Effector memory CD4-positive, alpha-beta T cell (primary cell): ENCODE results near the gene SH3PXD2A.

ENCODE experiments used
- DNase-seq, 3 donors: peaks; one replicate each; pipeline ENCODE4 v3.0.0-alpha.2; 2020
- H3K27ac ChIP-seq: 2 replicates; pipeline ENCODE4 v1.7.0; 2013; ENCODE audit warnings: mild to moderate bottlenecking, low read length, moderate library complexity; ENCODE audit not compliant: insufficient read depth, poor library complexity, severe bottlenecking
- H3K27me3 ChIP-seq: replicated peaks from 2 replicates; pipeline ENCODE4 v1.7.0; 2013; ENCODE audit warnings: mild to moderate bottlenecking, low read length; ENCODE audit not compliant: insufficient read depth, control insufficient read depth, poor library complexity, severe bottlenecking
- H3K36me3 ChIP-seq: 2 replicates; pipeline ENCODE4 v1.7.0; 2013; ENCODE audit warnings: mild to moderate bottlenecking, low read length, moderate library complexity; ENCODE audit not compliant: control insufficient read depth, insufficient read depth
- H3K4me1 ChIP-seq: 2 replicates; pipeline ENCODE4 v1.7.0; 2013; ENCODE audit warnings: low read length, mild to moderate bottlenecking; ENCODE audit not compliant: control insufficient read depth, insufficient read depth, poor library complexity, severe bottlenecking
- H3K4me3 ChIP-seq: 2 replicates; pipeline ENCODE4 v1.7.0; 2013; ENCODE audit warnings: low read length, low read depth, mild to moderate bottlenecking; ENCODE audit not compliant: insufficient read depth, poor library complexity, severe bottlenecking
- H3K9me3 ChIP-seq: 2 replicates; pipeline ENCODE4 v1.7.0; 2013; ENCODE audit warnings: mild to moderate bottlenecking, low read length, moderate library complexity; ENCODE audit not compliant: control insufficient read depth

Gene SH3PXD2A

DNA sequence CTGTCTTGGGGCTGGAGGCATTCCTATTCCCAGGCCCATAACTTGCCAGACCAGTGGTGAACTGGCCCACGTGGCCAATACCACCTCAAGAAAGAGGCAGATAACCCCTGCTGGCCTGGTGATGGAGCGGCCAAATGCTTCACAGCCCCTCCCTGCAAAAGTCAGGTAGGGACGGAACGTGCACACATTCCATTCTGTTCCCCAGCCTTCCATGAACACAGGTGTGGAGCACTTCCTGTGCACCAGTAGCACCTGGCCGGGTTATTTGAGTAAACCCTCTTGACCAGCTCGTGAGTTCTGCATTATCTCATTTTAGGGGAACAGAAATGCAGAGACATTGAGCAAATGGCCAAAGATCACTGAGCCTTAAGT is 134.4 kb downstream of the SH3PXD2A start:
- DNase-seq = no peak
- Histone ChIP-seq H3K4me1 (no peaks in the 10 kb centered on the region), H3K27ac (no peak overlapping the region), H3K4me3 (no peak overlapping the region), H3K36me3 (no peaks in the 10 kb centered on the region), H3K27me3 (no peaks in the 10 kb centered on the region), H3K9me3 (no peaks in the 10 kb centered on the region)

DNA sequence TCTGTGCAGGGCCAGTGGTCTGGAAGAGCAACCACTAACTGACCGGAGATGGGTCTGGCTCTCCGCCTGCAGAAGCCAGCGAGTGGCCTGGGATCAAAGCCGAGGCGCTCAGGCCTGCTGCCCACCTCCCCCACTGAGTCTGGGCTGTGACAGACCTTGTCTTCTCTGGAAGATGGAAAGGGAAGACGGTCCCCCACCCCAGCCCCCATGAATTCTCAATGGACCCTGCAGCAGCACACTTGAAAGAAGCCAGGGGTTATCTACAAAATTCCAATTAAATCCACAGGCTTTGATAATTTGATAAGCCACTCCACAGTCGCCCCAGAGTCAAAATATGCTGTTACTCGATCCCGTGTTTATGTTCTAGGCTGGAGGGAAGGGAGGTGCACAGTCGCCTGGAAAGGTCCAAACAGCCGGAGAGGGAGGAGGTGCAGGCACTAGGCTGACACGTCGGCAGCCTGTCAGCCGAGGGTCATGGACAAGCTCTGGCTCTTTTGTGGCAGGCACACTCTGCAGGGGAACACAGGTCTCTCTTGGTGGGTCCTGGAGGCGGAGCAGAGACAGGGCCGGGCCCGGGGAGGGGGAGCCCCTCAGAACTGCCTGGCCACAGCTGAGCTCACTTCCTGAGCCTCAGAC is 134.9 kb downstream of the SH3PXD2A start:
- Histone ChIP-seq H3K27ac (no peak overlapping the region), H3K9me3 (no peaks in the 10 kb centered on the region), H3K4me1 (no peaks in the 10 kb centered on the region), H3K4me3 (no peak overlapping the region), H3K27me3 (no peaks in the 10 kb centered on the region), H3K36me3 (no peaks in the 10 kb centered on the region)
- no peak for DNase-seq

- no peak for DNase-seq
- H3K4me3 ChIP-seq = no peak overlapping the region
- H3K4me1 ChIP-seq = no peaks in the 10 kb centered on the region
- H3K27ac ChIP-seq = no peak overlapping the region
- no peaks in the 10 kb centered on the region for H3K27me3 ChIP-seq
- no peaks in the 10 kb centered on the region for H3K36me3 ChIP-seq
- H3K9me3 ChIP-seq = no peaks in the 10 kb centered on the region
These were observed 136.3 kb downstream of the SH3PXD2A start for GRCh38 chr10:103719036-103719435.

DNA sequence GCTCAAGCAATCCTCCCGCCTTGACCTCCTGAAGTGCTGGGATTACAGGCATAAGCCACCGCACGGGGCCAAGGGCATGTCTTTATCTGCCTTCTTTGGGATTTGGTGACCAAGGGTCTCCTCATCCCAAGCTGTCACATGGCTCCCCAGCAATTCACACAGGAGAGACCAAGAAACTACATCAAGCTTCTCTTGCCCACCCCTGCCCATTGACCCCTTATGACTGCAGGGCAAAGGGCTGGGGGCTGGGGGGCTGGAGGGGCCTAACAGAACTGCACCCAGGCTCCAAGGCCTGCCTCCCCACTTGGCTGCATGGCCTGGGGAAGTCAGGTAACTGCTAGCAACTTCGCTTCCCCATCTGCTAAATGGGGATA is 137.1 kb downstream of the SH3PXD2A start:
- DNase-seq = no peak
- no peaks in the 10 kb centered on the region for H3K4me1 ChIP-seq
- H3K27ac ChIP-seq = no peak overlapping the region
- H3K9me3 ChIP-seq = no peaks in the 10 kb centered on the region
- no peak overlapping the region for H3K4me3 ChIP-seq
- H3K36me3 ChIP-seq = no peaks in the 10 kb centered on the region
- no peaks in the 10 kb centered on the region for H3K27me3 ChIP-seq

DNA sequence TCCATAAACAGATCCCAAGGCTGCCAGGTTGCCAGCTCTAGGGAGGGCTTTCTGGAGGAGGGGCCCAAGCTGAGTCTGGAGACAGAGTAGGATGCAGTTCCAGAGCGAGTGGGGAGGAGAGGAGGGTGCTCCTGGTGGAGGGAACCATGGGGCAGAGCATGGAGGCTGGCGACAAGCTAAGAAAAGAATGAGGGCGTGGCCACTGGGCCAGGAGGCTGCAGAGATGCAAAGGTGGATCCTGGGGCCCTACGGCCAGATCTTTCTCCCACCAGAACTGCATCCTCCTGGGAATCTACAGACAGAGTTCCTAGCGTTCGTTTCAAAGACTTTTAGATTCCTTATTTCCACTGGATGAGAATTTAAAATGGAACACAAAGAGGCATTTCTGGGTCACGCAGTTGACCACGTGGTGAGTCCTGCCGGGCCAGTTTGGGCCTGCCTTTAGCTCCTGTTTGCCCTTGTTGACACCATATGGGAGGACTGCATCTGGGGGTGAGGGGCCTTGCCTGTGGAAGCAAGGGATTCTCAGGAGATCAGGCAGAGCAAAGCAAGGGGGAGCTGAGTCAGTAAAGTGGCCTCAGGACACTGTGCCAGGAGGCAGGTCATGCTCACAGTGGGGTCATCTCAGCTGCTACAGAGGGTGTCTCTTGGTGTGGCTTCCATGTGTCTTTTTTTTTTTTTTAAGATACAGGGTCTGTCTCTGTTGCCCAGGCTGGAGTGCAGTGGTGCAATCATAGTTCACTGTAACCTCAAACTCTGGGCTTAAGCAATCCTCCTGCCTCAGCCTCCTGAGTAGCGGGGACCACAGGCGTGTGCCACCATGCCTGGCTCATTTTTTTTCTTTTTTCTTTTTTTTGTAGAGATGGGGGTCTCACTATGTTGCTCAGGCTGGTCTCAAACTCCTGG is 137.8 kb downstream of the SH3PXD2A start:
- no peak overlapping the region for H3K27ac ChIP-seq
- no peaks in the 10 kb centered on the region for H3K36me3 ChIP-seq

DNA sequence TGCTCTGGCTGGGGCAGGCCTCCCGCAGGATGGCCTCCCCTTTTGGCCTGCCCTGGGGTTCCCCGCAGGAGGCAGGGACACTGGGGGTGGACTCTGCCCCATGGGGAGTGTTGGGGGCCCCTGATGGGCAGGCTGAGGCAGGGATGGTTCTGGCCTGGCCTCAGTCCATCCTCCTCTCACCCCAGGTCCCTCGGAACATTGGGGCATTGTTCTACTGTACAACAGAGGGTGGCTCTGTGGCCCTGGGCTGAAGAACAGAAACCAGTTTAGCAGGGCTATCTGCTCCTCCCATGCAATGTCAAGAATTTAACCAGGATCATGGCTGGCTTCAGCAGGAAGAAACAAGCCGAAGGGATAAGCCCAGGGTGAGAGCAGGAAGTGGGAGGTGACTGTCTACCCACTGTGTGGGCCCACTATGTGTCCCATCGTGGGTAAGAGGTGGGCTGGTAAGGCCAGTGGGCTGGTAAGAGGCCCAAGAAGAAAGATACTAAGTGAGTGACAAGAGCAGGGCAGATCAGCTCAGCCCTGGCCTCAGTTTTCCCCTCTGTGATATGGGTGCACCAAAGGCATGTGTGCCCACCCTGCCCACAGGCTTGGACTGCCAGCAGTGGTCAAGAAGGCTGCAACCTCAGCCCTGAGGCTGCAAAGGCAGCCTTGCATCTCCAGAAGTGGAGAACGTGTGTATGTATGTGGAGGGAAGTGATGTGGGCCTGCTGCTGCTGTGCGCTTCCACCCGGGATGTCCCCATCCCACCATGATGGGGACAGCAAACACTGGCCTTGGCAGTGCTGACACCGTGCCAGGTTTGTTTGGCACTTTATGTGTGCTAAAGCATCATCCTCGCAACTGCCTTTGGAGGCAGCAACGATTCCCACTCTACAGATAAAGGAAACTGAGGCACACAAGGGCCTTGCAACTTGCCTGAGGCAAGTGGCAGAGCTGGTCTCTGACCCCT is 138.9 kb downstream of the SH3PXD2A start:
- Histone ChIP-seq H3K9me3 (no peaks in the 10 kb centered on the region), H3K27me3 (no peaks in the 10 kb centered on the region), H3K27ac (no peak overlapping the region), H3K36me3 (no peaks in the 10 kb centered on the region), H3K4me3 (no peak overlapping the region), H3K4me1 (no peaks in the 10 kb centered on the region)
- no peak for DNase-seq

More for the DNA sequence above, 137.8 kb downstream of the SH3PXD2A start:
- Histone ChIP-seq H3K9me3 (no peaks in the 10 kb centered on the region), H3K4me3 (no peak overlapping the region), H3K27me3 (no peaks in the 10 kb centered on the region), H3K4me1 (no peaks in the 10 kb centered on the region)
- DNase-seq = no peak

DNA sequence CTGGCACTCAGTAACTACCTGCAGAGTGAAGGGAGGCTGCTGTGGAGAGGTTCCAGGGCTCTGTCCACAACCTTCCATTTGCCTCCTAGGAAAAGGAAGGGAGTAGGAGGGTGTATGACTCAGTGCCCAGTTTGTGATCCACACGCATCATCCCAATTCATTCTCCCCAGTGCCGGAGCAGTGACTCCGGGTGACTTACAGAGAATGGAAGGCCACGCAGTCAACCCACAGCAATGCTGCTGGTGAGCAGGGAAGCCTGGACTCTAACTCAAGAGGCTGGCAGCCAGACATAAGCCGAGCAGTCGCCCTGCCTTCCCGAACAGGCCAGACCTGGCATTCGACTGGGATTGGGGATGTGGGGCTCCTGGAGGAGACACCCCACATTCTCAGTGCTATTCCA is 139.9 kb downstream of the SH3PXD2A start:
- no peak overlapping the region for H3K27ac ChIP-seq
- no peaks in the 10 kb centered on the region for H3K9me3 ChIP-seq
- H3K36me3 ChIP-seq = no peaks in the 10 kb centered on the region
- no peak overlapping the region for H3K4me3 ChIP-seq
- H3K27me3 ChIP-seq = no peaks in the 10 kb centered on the region
- no peaks in the 10 kb centered on the region for H3K4me1 ChIP-seq
- DNase-seq = no peak

- Histone ChIP-seq H3K4me1 (no peaks in the 10 kb centered on the region), H3K9me3 (no peaks in the 10 kb centered on the region), H3K4me3 (no peak overlapping the region), H3K36me3 (no peaks in the 10 kb centered on the region), H3K27ac (no peak overlapping the region), H3K27me3 (no peaks in the 10 kb centered on the region)
- no peak for DNase-seq
These were observed 141.0 kb downstream of the SH3PXD2A start for GRCh38 chr10:103714232-103714891.

- Histone ChIP-seq H3K27ac (no peak overlapping the region), H3K4me1 (no peaks in the 10 kb centered on the region), H3K4me3 (no peak overlapping the region), H3K27me3 (no peaks in the 10 kb centered on the region), H3K36me3 (no peaks in the 10 kb centered on the region), H3K9me3 (no peaks in the 10 kb centered on the region)
- DNase-seq = no peak
These were observed 141.7 kb downstream of the SH3PXD2A start for GRCh38 chr10:103713676-103714075.
